Measurements from ENCODE around the gene PPP1R1B. TPM values are rescaled to one million over a fixed set of nuclear protein-coding genes. Genes with fewer than 3 reads are reported as not detected.

Gene PPP1R1B
- total RNA-seq = 23.5 TPM

DNA sequence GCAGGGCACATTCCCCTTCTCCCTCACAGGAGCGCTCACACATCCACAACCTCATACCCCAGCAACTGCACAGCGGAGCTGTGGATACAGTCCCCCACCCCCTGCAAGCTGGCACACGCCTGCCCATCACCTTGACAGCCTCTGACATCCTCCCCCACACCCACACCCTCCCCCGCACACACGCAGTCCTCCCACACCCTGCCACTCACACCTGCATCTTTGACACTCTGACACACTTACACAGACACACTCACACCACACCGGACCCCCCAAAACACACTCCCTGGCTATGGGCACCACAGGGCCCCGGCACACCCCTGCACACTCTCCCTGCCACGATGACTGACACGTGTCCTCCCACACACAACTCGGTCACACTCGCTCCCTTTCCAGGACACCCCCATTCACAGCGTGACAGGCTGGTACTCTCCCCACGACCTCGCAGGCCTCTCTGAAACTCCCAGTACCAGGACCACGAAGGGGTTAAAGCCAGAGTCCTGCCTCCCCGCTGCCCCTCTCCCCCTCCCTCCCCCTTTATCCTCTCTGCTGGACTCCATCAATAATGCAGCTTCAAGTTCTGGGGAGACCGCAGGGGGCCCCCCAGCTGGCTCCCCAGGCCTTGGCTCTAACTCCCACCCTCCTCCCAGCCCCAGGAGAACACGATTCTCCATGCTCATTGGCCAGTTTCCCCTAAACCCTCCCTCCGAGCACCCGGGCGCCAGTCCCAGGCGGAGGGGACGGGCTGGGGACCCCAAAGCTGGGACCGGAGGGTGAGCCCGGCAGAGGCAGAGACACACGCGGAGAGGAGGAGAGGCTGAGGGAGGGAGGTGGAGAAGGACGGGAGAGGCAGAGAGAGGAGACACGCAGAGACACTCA, at the start of gene PPP1R1B:
Gene PPP1R1B, plus strand, starts transcription at position 782 of the 876 bp plus-strand sequence. CDS start 441 bp downstream, outside the sequence.

DNA sequence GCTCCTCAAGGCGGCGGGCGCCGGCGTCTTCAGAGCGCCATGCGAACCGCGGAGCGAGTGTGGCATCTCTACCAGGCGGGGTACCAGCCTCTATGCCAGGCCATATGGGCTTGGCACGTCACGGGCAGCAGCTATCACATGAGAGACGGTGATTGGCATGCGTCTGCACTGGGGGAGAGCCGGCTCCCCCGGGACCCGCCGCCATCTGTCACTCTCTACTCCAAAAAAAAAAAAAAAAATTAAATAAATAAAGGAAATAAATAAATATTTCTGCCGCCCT, 19.0 kb upstream of the PPP1R1B start, which contains the start of gene NEUROD2:
Gene NEUROD2, minus strand, starts transcription at position 70 of the 280 bp plus-strand sequence. CDS start 1,321 bp downstream, outside the sequence.

DNA sequence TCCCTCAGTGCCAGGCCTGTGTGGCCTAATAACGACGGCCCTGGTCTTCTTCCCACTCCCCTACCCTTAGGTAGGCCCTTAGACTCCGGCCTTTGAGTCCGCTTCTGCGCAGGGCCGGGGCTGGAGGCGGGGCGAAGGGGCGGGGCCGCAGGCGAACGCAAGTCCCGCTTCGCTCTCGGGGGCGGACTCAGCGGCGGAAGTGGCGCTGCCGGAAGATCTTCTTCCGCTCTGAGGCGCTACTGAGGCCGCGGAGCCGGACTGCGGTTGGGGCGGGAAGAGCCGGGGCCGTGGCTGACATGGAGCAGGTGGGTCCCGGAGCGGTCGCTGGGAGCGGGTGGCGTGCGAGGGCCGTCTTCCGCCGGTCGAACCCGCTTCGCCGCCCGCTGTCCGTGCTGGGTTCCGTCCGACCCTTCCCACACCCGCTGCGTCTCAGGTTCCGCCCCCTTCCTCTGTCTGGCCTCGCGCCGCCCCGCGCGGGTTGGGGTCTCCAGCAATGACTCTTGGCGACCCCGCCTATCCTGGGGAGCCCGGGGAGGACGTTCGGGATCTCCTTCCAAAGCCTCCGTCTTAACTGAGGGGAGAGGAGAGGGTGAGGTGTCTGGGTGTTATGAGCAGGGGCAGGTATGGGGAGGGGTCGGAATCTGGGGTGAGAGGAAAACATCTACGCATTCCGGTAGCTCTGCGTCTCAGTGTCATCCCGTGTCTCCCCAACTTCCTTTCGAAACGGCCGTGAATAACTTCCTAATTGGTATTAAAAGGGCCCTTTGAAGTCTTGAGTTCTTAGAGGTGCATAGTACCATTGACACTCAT, 10.4 kb downstream of the PPP1R1B start, which contains the start of gene STARD3:
Gene STARD3, plus strand, starts transcription at position 218 of the 810 bp plus-strand sequence. CDS start 16,388 bp downstream, outside the sequence.

DNA sequence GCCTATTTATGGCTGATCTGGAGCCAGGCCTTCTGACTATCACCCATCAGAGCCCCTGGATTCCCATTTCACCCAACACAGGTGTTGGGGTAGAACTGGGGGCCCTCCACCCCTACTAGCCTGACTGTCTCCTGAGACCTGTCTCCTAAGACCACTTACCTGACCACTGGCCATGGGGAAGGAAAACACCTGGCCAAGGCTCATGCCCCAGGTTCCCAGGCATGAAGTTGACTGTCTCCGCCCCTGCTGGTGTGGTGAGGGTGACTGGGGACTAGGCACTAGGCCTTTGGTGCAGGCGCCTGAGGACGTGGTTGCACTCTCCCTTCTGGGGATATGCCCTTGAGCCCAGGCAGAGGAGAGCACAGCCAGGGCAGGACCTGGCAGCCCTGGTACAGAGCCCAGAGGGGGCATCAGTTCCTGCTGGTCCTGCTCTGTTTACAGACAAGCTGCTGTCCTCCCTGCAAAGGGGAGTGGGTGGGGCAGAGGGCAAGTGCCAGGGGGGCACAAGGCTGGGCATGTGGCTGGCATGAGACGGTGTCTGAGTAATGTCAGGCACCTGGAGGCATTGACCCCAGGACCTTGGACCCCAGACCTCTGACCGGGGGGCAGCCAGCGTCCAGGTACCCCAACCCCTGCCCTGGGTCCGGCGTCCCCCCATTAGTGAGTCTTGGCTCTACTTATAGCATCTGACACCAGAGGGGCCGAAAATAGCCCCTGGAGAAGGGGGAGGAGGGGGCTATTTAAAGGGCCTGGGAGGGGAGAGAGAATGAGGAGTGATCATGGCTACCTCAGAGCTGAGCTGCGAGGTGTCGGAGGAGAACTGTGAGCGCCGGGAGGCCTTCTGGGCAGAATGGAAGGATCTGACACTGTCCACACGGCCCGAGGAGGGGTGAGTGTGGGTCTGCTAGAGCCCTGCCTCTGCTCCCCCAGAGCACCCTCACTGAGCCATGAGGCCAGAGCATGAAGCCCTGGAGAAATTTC, 38.1 kb downstream of the PPP1R1B start, which contains the start of gene TCAP:
Gene TCAP, plus strand, starts transcription at position 769 of the 981 bp plus-strand sequence. Its CDS starts 11 bp downstream, at position 780.

DNA sequence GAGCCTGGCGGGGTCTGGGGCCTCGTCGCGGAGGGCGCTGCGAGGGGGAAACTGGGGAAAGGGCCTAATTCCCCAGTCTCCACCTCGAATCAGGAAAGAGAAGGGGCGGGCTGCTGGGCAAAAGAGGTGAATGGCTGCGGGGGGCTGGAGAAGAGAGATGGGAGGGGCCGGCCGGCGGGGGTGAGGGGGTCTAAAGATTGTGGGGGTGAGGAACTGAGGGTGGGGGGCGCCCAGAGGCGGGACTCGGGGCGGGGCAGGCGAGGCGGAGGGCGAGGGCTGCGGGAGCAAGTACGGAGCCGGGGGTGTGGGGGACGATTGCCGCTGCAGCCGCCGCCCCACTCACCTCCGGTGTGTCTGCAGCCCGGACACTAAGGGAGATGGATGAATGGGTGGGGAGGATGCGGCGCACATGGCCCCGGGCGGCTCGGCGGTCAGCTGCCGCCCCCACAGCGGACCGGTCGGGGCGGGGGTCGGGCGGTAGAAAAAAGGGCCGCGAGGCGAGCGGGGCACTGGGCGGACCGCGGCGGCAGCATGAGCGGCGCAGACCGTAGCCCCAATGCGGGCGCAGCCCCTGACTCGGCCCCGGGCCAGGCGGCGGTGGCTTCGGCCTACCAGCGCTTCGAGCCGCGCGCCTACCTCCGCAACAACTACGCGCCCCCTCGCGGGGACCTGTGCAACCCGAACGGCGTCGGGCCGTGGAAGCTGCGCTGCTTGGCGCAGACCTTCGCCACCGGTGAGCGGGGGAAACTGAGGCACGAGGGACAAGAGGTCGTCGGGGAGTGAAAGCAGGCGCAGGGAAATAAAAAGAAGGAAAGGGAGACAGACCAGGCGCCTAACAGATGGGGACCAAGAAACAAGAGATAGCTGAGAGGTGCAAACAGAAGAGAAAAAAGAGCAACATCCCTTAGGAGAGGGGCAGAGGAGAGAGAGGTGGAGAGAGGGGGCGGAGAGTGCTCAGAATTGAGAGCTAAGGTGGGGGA, 41.5 kb downstream of the PPP1R1B start, which contains the start of gene PNMT:
Gene PNMT, plus strand, starts transcription at position 509 of the 980 bp plus-strand sequence. Its CDS starts 23 bp downstream, at position 532.

Other genes starting within 250 kb of the PPP1R1B start
- gene FBXL20, start 225.3 kb upstream of the PPP1R1B start, total RNA-seq = 26.8 TPM
- gene MED1, start 175.7 kb upstream of the PPP1R1B start, total RNA-seq = 28.1 TPM
- gene CDK12, start 165.5 kb upstream of the PPP1R1B start, total RNA-seq = 24.2 TPM
- gene NEUROD2, start 19.0 kb upstream of the PPP1R1B start, total RNA-seq = 0.46 TPM
- gene STARD3, start 10.2 kb downstream of the PPP1R1B start, total RNA-seq = 26.8 TPM
- gene TCAP, start 38.4 kb downstream of the PPP1R1B start, total RNA-seq = 1.4 TPM
- 3.2 TPM for gene PNMT, start 41.5 kb downstream of the PPP1R1B start, total RNA-seq
- gene PGAP3, start 61.1 kb downstream of the PPP1R1B start, total RNA-seq = 7.4 TPM
- 15.9 TPM for gene ERBB2, start 73.1 kb downstream of the PPP1R1B start, total RNA-seq
- gene MIEN1, start 103.6 kb downstream of the PPP1R1B start, total RNA-seq = 14.1 TPM
- gene GRB7, start 111.0 kb downstream of the PPP1R1B start, total RNA-seq = not detected
- gene IKZF3, start 237.4 kb downstream of the PPP1R1B start, total RNA-seq = under 0.01 TPM
- not detected for gene ZPBP2, start 241.2 kb downstream of the PPP1R1B start, total RNA-seq